HepG2 (cell line): ENCODE measurements around the gene GNL3. TPM values are rescaled to one million over a fixed set of nuclear protein-coding genes. Genes with fewer than 3 reads are reported as not detected.

Experiments
- ATAC-seq: fragments of 200-7000 bp; cut with Tn5 transposase; 3 replicates; pipeline ENCODE4 v1.9.1; 2020; ENCODE audit warnings: mild to moderate bottlenecking, moderate library complexity
- BruUV-seq: library from RNA; stranded (reverse); fragments of 400-500 nt; replicated peaks from 2 replicates; lab custom pipeline; 2021; lab: Mats Ljungman, UMichigan
- CTCF ChIA-PET: fragments of 300-600 bp; formaldehyde crosslinking; extraction: SDS; loops from one replicate; lab custom pipeline; 2021; ENCODE audit warnings: low total read pairs, inconsistent platforms, low intra/inter-chr PET ratio; lab: Yijun Ruan, JAX
- POLR2A ChIA-PET: fragments of 350-600 bp; sonication (Branson Sonifier 250); formaldehyde crosslinking; loops from one replicate; lab custom pipeline; 2020; ENCODE audit warnings: antibody characterized with exemption, inconsistent platforms; lab: Yijun Ruan, JAX
- DNase-seq: peaks from one replicate; pipeline ENCODE4 v3.0.0-alpha.2; 2015; ENCODE audit warnings: low spot score
- FAIRE-seq: peaks from 3 replicates; lab custom pipeline; 2011; peaks lifted over from hg19 to GRCh38; lab: Jason Lieb, UNC
- H2AFZ ChIP-seq: one replicate; pipeline ENCODE4 v1.6.1; 2011; ENCODE audit warnings: low read length, inconsistent platforms
- H3K27ac ChIP-seq: fragments of 300-600 bp; 3 replicates; pipeline ENCODE4 v1.8.0; 2011; ENCODE audit warnings: mixed run types, mild to moderate bottlenecking, mixed read lengths, low read length, inconsistent platforms; ENCODE audit not compliant: insufficient read depth; ENCODE audit errors: extremely low read length
- H3K27me3 ChIP-seq, 2 experiments: fragments of 200-600 bp in 1 of 2; 2 replicates in 1 of 2; 3 replicates in 1 of 2; pipeline versions ENCODE4 v1.6.0 to v1.8.0; 2011; ENCODE audit warnings: low read length in 2 of 2, mild to moderate bottlenecking in 2 of 2, moderate library complexity in 2 of 2, inconsistent platforms in 1 of 2; ENCODE audit not compliant: insufficient read depth in 2 of 2, control insufficient read depth in 1 of 2
- H3K36me3 ChIP-seq, 2 experiments: fragments of 200-600 bp in 1 of 2; replicated peaks in 1 of 2; 2 replicates in 1 of 2; 3 replicates in 1 of 2; pipeline versions ENCODE4 v1.5.1 to v1.8.0; 2011; ENCODE audit warnings: low read length in 2 of 2, inconsistent platforms in 1 of 2; ENCODE audit not compliant: insufficient read depth in 2 of 2, control insufficient read depth in 1 of 2
- H3K4me1 ChIP-seq: 2 replicates; pipeline ENCODE4 v1.5.1; 2012; ENCODE audit warnings: low read length, inconsistent platforms; ENCODE audit not compliant: insufficient read depth
- H3K4me2 ChIP-seq: 2 replicates; pipeline ENCODE4 v1.6.0; 2011; ENCODE audit warnings: low read depth, low read length, inconsistent platforms
- H3K4me3 ChIP-seq, 3 experiments: fragments of 200-600 bp in 1 of 3; sonication (generic), shearing (Covaris generic) in 1 of 3; replicated peaks in 1 of 3; 2 replicates each; pipeline ENCODE4 v1.5.1; 2011 to 2016; ENCODE audit warnings: low read length in 3 of 3, inconsistent platforms in 2 of 3, low read depth in 2 of 3, mild to moderate bottlenecking in 2 of 3, control low read depth in 1 of 3, mixed read lengths in 1 of 3; ENCODE audit not compliant: insufficient read depth in 1 of 3
- H3K79me2 ChIP-seq: one replicate; pipeline ENCODE4 v1.6.1; 2011; ENCODE audit warnings: low read length, inconsistent platforms; ENCODE audit not compliant: insufficient read depth
- H3K9ac ChIP-seq: 2 replicates; pipeline ENCODE4 v1.6.0; 2011; ENCODE audit warnings: mild to moderate bottlenecking, low read depth, low read length, inconsistent platforms; ENCODE audit not compliant: insufficient read depth
- H3K9me3 ChIP-seq: 2 replicates; pipeline ENCODE4 v1.5.1; 2012; ENCODE audit warnings: mild to moderate bottlenecking, low read length
- H4K20me1 ChIP-seq: 2 replicates; pipeline ENCODE4 v1.6.0; 2011; ENCODE audit warnings: inconsistent platforms, mild to moderate bottlenecking, low read length, moderate library complexity; ENCODE audit not compliant: insufficient read depth
- ETV5 ChIP-seq: IDR thresholded peaks from 2 replicates; pipeline ENCODE4 v1.6.1; 2018; ENCODE audit warnings: missing biosample characterization, missing genetic modification reagents, inconsistent platforms, borderline replicate concordance
- HNRNPK ChIP-seq: fragments of 200-400 bp; formaldehyde crosslinking; IDR thresholded peaks from 2 replicates; pipeline ENCODE4 v1.6.1; 2018; ENCODE audit warnings: low read length, low read depth, moderate library complexity, mild to moderate bottlenecking; ENCODE audit not compliant: poor library complexity, severe bottlenecking
- HNRNPL ChIP-seq: fragments of 200-400 bp; formaldehyde crosslinking; IDR thresholded peaks from 2 replicates; pipeline ENCODE4 v1.6.1; 2017; ENCODE audit warnings: mild to moderate bottlenecking, low read depth, low read length
- HOXD1 ChIP-seq: sonication (generic); formaldehyde crosslinking; IDR thresholded peaks from 2 replicates; pipeline ENCODE4 v1.5.0; 2020; ENCODE audit warnings: missing genetic modification reagents
- KLF13 ChIP-seq: sonication (generic); formaldehyde crosslinking; IDR thresholded peaks from 2 replicates; pipeline ENCODE4 v1.4.0; 2020; ENCODE audit warnings: mild to moderate bottlenecking, missing genetic modification reagents
- NR2F6 ChIP-seq, 2 experiments: IDR thresholded peaks; 2 replicates each; pipeline ENCODE4 v1.6.1; 2016; ENCODE audit warnings: antibody characterized with exemption in 1 of 2, mild to moderate bottlenecking in 1 of 2
- RAD51 ChIP-seq: fragments of 450-650 bp; IDR thresholded peaks from 2 replicates; pipeline ENCODE4 v1.6.1; 2016; ENCODE audit warnings: borderline replicate concordance
- SUZ12 ChIP-seq: fragments of 150-350 bp; IDR thresholded peaks from 2 replicates; pipeline ENCODE4 v1.6.1; 2014; ENCODE audit warnings: low read depth, low read length
- ZFP62 ChIP-seq: sonication (generic); formaldehyde crosslinking; IDR thresholded peaks from 2 replicates; pipeline ENCODE4 v1.4.0; 2020; ENCODE audit warnings: missing genetic modification reagents
- ZMYM2 ChIP-seq: sonication (generic); formaldehyde crosslinking; IDR thresholded peaks from 2 replicates; pipeline ENCODE4 v1.8.0; 2022; ENCODE audit warnings: mild to moderate bottlenecking, missing genetic modification reagents
- WGBS: methylation state at CpG from one replicate; pipeline ENCODE4 v1.1.6; 2017; ENCODE audit warnings: low lambda C conversion rate; 5-methylcytosine and 5-hydroxymethylcytosine counted together
- in situ Hi-C: cut with HindIII; loops from 2 replicates; pipeline ENCODE4 v1.10.0; 2017; ENCODE audit warnings: low pct_unique_long_range_greater_than_20kb; ENCODE audit not compliant: extremely low pct_ligation_motif_present
- intact Hi-C: fragments of 100-400 bp; cut with micrococcal nuclease; formaldehyde crosslinking; loops from one replicate; pipeline ENCODE4 v1.10.0; 2022; ENCODE audit not compliant: unreplicated experiment
- polyA plus RNA-seq, 8 experiments: library from polyadenylated mRNA; depleted of rRNA in 3 of 8; stranded (reverse) in 7 of 8; unstranded in 1 of 8; fragments of >200 nt; fragmentation: Illumina TruSeq in 4 of 8; extraction: Trizol in 4 of 8; gene quantifications; 2 replicates each; pipeline versions ENCODE4 v1.2.1 to v1.2.3, GENCODE V29; 2011 to 2016; ENCODE audit warnings: low read depth in 4 of 8, missing spikeins in 1 of 8, mixed read lengths in 1 of 8; ENCODE audit not compliant: insufficient read depth in 1 of 8
- total RNA-seq, 5 experiments: library from RNA; depleted of rRNA; stranded (reverse); fragments of >200 nt; fragmentation: Illumina TruSeq; extraction: Trizol; gene quantifications; 2 replicates each; pipeline ENCODE4 v1.2.3, GENCODE V29; 2016; ENCODE audit warnings: low read depth in 1 of 5
- TF ChIP-seq, protein P1 (sequence below): sonication (generic); formaldehyde crosslinking; conservative IDR thresholded peaks from 2 replicates; pipeline ENCODE4 v1.4.0; 2020; ENCODE audit warnings: mild to moderate bottlenecking, missing genetic modification reagents, moderate library complexity
- TF ChIP-seq, protein P2 (sequence below): sonication (generic); formaldehyde crosslinking; IDR thresholded peaks from 2 replicates; pipeline ENCODE4 v1.5.1; 2020; ENCODE audit warnings: mild to moderate bottlenecking, missing genetic modification reagents, moderate library complexity
- TF ChIP-seq, protein P3 (sequence below): sonication (generic); IDR thresholded peaks from 2 replicates; pipeline ENCODE4 v1.6.1; 2016; ENCODE audit warnings: low read depth, borderline replicate concordance
- TF ChIP-seq, protein P4 (sequence below): IDR thresholded peaks from 2 replicates; pipeline ENCODE4 v1.6.1; 2012; ENCODE audit warnings: inconsistent platforms

The GNL3 gene
- total and polyA plus RNA-seq, 2 of the 13 experiments (the other 11 are each of a cell fraction or from before 2014, with no cell fraction given), result 129 to 257 TPM

DNA sequence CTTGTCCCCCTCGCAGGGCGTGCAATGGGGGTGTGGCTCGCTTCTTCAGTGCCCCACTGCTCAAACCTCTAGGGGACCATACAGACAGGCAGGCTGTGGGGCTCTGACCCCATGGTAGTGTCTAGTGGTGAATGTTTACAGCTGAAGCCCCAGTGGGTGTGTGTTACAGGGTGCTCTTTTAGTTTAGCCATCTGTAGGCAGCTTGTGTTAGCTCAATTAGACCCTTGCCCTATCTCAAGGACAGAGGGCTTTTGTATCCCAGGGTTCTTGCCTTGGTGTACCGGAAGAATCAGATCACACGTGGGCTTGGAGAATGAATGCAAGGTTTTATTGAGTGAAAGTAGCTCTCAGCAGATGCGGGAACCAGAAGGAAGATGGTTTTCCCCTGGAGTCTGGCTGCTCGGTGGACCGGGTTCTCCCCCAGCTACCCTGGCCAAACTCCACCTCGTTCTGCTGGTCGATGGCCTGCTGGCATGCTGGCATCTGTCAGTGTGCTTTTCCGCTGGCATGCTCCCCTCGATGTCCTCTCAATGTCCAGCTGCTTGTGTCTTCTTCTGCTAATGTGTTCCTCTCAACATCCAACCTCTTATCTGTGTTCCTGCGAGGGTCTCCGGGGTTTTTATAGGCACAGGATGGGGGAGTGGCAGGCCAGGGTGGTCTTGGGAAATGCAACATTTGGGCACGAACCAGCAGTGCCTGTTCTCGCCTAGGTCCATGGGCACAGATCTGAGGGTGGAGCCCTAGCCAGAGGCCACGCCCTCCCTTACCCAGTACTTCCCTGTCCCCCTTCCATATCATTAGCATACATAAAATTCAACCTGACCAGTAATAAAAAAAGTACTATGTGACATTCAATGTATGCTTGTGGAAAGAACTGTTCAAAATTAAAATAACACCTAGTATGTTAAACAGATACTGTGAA is 26.7 kb downstream of the GNL3 start:
- intact Hi-C loops, result no loop called here
- Histone ChIP-seq H3K27ac (peak overlapping the region; percentile 65), H3K4me2 (peak overlapping the region; percentile 47), H3K9ac (peak overlapping the region; percentile 36; the same call in 1 of the 2 replicates), H4K20me1 (no peaks in the 10 kb centered on the region), H3K27me3 (no peaks in the 10 kb centered on the region), H3K4me3 (no peak overlapping the region), H2AFZ (no peak overlapping the region), H3K79me2 (peaks cover 9% of the 10 kb centered on the region), H3K4me1 (peaks cover 48% of the 10 kb centered on the region), H3K36me3 (peaks cover 1 to 6% of the 10 kb centered on the region in 2 experiments; a peak in 1 of 5 replicates), H3K9me3 (no peaks in the 10 kb centered on the region)
- WGBS, result 74% methylated on average over 17 of the region's 17 CpGs
- in situ Hi-C loops, result no loop called here
- FAIRE-seq (no peak), ATAC-seq (peak; percentile 59), DNase-seq (peak; percentile 59)
- POLR2A ChIA-PET, result interaction anchor here (0.9 kb wide), 1 partner anchor 25 kb away, joined by 3 read pairs; no protein-coding TSS in a partner anchor
- BruUV-seq, result no TSS peak
- CTCF ChIA-PET, result no interaction called here
- TF ChIP-seq HNRNPL (peak; percentile 91), RAD51 (no peak), KLF13 (CRISPR knock-in tag) (no peak), ZMYM2 (0 out of 2 replicates have a peak, but pooled peaks have one; percentile 25), ETV5 (CRISPR knock-in tag) (peak; percentile 42; the same call in 1 of the 2 replicates), HOXD1 (CRISPR knock-in tag) (no peak), HNRNPK (no peak), SUZ12 (no peak), NR2F6 (IDR thresholded peaks at IDR 0.05) (0 out of 2 replicates have a peak, but pooled peaks have one; percentile 7), NR2F6 (CRISPR knock-in tag; IDR thresholded peaks at IDR 0.05) (no peak), ZFP62 (CRISPR knock-in tag) (no peak)
- TF ChIP-seq, protein P1, sequence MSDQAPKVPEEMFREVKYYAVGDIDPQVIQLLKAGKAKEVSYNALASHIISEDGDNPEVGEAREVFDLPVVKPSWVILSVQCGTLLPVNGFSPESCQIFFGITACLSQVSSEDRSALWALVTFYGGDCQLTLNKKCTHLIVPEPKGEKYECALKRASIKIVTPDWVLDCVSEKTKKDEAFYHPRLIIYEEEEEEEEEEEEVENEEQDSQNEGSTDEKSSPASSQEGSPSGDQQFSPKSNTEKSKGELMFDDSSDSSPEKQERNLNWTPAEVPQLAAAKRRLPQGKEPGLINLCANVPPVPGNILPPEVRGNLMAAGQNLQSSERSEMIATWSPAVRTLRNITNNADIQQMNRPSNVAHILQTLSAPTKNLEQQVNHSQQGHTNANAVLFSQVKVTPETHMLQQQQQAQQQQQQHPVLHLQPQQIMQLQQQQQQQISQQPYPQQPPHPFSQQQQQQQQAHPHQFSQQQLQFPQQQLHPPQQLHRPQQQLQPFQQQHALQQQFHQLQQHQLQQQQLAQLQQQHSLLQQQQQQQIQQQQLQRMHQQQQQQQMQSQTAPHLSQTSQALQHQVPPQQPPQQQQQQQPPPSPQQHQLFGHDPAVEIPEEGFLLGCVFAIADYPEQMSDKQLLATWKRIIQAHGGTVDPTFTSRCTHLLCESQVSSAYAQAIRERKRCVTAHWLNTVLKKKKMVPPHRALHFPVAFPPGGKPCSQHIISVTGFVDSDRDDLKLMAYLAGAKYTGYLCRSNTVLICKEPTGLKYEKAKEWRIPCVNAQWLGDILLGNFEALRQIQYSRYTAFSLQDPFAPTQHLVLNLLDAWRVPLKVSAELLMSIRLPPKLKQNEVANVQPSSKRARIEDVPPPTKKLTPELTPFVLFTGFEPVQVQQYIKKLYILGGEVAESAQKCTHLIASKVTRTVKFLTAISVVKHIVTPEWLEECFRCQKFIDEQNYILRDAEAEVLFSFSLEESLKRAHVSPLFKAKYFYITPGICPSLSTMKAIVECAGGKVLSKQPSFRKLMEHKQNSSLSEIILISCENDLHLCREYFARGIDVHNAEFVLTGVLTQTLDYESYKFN (CRISPR knock-in tag), result 0 out of 2 replicates have a peak, but pooled peaks have one; percentile 27
- TF ChIP-seq, protein P2, sequence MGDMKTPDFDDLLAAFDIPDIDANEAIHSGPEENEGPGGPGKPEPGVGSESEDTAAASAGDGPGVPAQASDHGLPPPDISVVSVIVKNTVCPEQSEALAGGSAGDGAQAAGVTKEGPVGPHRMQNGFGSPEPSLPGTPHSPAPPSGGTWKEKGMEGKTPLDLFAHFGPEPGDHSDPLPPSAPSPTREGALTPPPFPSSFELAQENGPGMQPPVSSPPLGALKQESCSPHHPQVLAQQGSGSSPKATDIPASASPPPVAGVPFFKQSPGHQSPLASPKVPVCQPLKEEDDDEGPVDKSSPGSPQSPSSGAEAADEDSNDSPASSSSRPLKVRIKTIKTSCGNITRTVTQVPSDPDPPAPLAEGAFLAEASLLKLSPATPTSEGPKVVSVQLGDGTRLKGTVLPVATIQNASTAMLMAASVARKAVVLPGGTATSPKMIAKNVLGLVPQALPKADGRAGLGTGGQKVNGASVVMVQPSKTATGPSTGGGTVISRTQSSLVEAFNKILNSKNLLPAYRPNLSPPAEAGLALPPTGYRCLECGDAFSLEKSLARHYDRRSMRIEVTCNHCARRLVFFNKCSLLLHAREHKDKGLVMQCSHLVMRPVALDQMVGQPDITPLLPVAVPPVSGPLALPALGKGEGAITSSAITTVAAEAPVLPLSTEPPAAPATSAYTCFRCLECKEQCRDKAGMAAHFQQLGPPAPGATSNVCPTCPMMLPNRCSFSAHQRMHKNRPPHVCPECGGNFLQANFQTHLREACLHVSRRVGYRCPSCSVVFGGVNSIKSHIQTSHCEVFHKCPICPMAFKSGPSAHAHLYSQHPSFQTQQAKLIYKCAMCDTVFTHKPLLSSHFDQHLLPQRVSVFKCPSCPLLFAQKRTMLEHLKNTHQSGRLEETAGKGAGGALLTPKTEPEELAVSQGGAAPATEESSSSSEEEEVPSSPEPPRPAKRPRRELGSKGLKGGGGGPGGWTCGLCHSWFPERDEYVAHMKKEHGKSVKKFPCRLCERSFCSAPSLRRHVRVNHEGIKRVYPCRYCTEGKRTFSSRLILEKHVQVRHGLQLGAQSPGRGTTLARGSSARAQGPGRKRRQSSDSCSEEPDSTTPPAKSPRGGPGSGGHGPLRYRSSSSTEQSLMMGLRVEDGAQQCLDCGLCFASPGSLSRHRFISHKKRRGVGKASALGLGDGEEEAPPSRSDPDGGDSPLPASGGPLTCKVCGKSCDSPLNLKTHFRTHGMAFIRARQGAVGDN, result peak; percentile 72
- TF ChIP-seq, protein P3, sequence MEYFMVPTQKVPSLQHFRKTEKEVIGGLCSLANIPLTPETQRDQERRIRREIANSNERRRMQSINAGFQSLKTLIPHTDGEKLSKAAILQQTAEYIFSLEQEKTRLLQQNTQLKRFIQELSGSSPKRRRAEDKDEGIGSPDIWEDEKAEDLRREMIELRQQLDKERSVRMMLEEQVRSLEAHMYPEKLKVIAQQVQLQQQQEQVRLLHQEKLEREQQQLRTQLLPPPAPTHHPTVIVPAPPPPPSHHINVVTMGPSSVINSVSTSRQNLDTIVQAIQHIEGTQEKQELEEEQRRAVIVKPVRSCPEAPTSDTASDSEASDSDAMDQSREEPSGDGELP, result 0 out of 2 replicates have a peak, but pooled peaks have one; percentile 17
- TF ChIP-seq, protein P4, sequence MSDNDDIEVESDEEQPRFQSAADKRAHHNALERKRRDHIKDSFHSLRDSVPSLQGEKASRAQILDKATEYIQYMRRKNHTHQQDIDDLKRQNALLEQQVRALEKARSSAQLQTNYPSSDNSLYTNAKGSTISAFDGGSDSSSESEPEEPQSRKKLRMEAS, result peak; percentile 47
